H9 (cell line): ENCODE measurements around the gene PLA2R1. TPM values are rescaled to one million over a fixed set of nuclear protein-coding genes. Genes with fewer than 3 reads are reported as not detected.

Source experiments
- DNase-seq: peaks from one replicate; pipeline ENCODE4 v3.0.0-alpha.2; 2017
- H2AFZ ChIP-seq: one replicate; pipeline ENCODE4 v1.6.1; 2013; ENCODE audit warnings: mild to moderate bottlenecking, low read length, control low read depth, moderate library complexity
- H2AK5ac ChIP-seq: 2 replicates; pipeline ENCODE4 v1.6.1; 2013; ENCODE audit warnings: low read length, control low read depth, mixed read lengths; ENCODE audit not compliant: insufficient read length
- H2BK120ac ChIP-seq: one replicate; pipeline ENCODE4 v1.6.1; 2013; ENCODE audit warnings: low read depth, mild to moderate bottlenecking, low read length, control low read depth, inconsistent platforms; ENCODE audit not compliant: poor library complexity, severe bottlenecking
- H2BK12ac ChIP-seq: 2 replicates; pipeline ENCODE4 v1.6.1; 2013; ENCODE audit warnings: low read length, control low read depth, mixed read lengths, low read depth; ENCODE audit not compliant: insufficient read length
- H2BK15ac ChIP-seq: 2 replicates; pipeline ENCODE4 v1.6.1; 2013; ENCODE audit warnings: low read depth, low read length, control low read depth
- H2BK20ac ChIP-seq: one replicate; pipeline ENCODE4 v1.6.1; 2013; ENCODE audit warnings: low read depth, mild to moderate bottlenecking, low read length, control low read depth, inconsistent platforms; ENCODE audit not compliant: poor library complexity, severe bottlenecking
- H2BK5ac ChIP-seq: 2 replicates; pipeline ENCODE4 v1.6.1; 2013; ENCODE audit warnings: low read length, control low read depth, mixed read lengths; ENCODE audit not compliant: insufficient read length
- H3K14ac ChIP-seq: 2 replicates; pipeline ENCODE4 v1.6.1; 2013; ENCODE audit warnings: low read length, control low read depth; ENCODE audit not compliant: insufficient read depth
- H3K18ac ChIP-seq: 2 replicates; pipeline ENCODE4 v1.6.1; 2013; ENCODE audit warnings: low read depth, mild to moderate bottlenecking, mixed read lengths, low read length, control low read depth; ENCODE audit not compliant: insufficient read length
- H3K23ac ChIP-seq: 2 replicates; pipeline ENCODE4 v1.6.1; 2013; ENCODE audit warnings: low read length, control low read depth, mixed read lengths, low read depth; ENCODE audit not compliant: insufficient read length
- H3K23me2 ChIP-seq: 2 replicates; pipeline ENCODE4 v1.6.1; 2013; ENCODE audit warnings: low read depth, mild to moderate bottlenecking, mixed read lengths, low read length, control low read depth; ENCODE audit not compliant: insufficient read length, poor library complexity, severe bottlenecking
- H3K27ac ChIP-seq: 2 replicates; pipeline ENCODE4 v1.5.1; 2013; ENCODE audit warnings: low read length, control low read depth, mixed read lengths, low read depth; ENCODE audit not compliant: insufficient read length
- H3K27me3 ChIP-seq: 2 replicates; pipeline ENCODE4 v1.6.1; 2013; ENCODE audit warnings: low read length, control low read depth, inconsistent platforms; ENCODE audit not compliant: insufficient read depth
- H3K4ac ChIP-seq: 2 replicates; pipeline ENCODE4 v1.6.1; 2013; ENCODE audit warnings: low read depth, mild to moderate bottlenecking, control low read depth, inconsistent platforms, low read length, moderate library complexity
- H3K4me1 ChIP-seq: 2 replicates; pipeline ENCODE4 v1.6.1; 2013; ENCODE audit warnings: low read length, control low read depth, inconsistent platforms; ENCODE audit not compliant: insufficient read depth
- H3K4me2 ChIP-seq: 2 replicates; pipeline ENCODE4 v1.6.1; 2013; ENCODE audit warnings: low read length, control low read depth, mixed read lengths; ENCODE audit not compliant: insufficient read length, insufficient read depth
- H3K56ac ChIP-seq: 2 replicates; pipeline ENCODE4 v1.6.1; 2013; ENCODE audit warnings: low read depth, mild to moderate bottlenecking, mixed read lengths, low read length, control low read depth; ENCODE audit not compliant: insufficient read length
- H3K79me1 ChIP-seq: 2 replicates; pipeline ENCODE4 v1.6.1; 2013; ENCODE audit warnings: low read depth, mild to moderate bottlenecking, moderate library complexity, low read length, control low read depth, inconsistent platforms; ENCODE audit not compliant: insufficient read depth, poor library complexity, severe bottlenecking
- H3K79me2 ChIP-seq: 2 replicates; pipeline ENCODE4 v1.6.1; 2013; ENCODE audit warnings: low read length, control low read depth, inconsistent platforms; ENCODE audit not compliant: insufficient read depth
- H3K9ac ChIP-seq: 2 replicates; pipeline ENCODE4 v1.6.1; 2013; ENCODE audit warnings: low read length, control low read depth, mixed read lengths; ENCODE audit not compliant: insufficient read length; ENCODE audit errors: extremely low read depth
- H3K9me3 ChIP-seq: one replicate; pipeline ENCODE4 v1.6.1; 2013; ENCODE audit warnings: low read depth, low read length, inconsistent platforms; ENCODE audit not compliant: control insufficient read depth
- H3T11ph ChIP-seq: one replicate; pipeline ENCODE4 v1.6.1; 2013; ENCODE audit warnings: mild to moderate bottlenecking, low read length, control low read depth, inconsistent platforms
- H4K20me1 ChIP-seq: one replicate; pipeline ENCODE4 v1.6.1; 2013; ENCODE audit not compliant: control insufficient read depth, insufficient read length, insufficient read depth
- H4K5ac ChIP-seq: 2 replicates; pipeline ENCODE4 v1.6.1; 2013; ENCODE audit warnings: low read depth, mild to moderate bottlenecking, mixed read lengths, low read length, control low read depth; ENCODE audit not compliant: insufficient read length
- H4K8ac ChIP-seq: replicated peaks from 2 replicates; pipeline ENCODE4 v1.6.1; 2013; ENCODE audit warnings: low read length, control low read depth, mixed read lengths, low read depth; ENCODE audit not compliant: insufficient read length
- H4K91ac ChIP-seq: 2 replicates; pipeline ENCODE4 v1.6.1; 2013; ENCODE audit warnings: low read depth, mild to moderate bottlenecking, moderate library complexity, mixed read lengths, low read length, control low read depth; ENCODE audit not compliant: insufficient read length
- H3K27ac Mint-ChIP-seq, 3 experiments: 2 replicates in 2 of 3; 3 replicates in 1 of 3; pipeline ENCODE4 v1.8.0; 2020 to 2021; ENCODE audit warnings: mixed read lengths in 3 of 3, mild to moderate bottlenecking in 1 of 3, moderate library complexity in 1 of 3
- H3K27me3 Mint-ChIP-seq: 2 replicates; pipeline ENCODE4 v1.8.0; 2021; ENCODE audit warnings: low read depth, mild to moderate bottlenecking, moderate library complexity, mixed read lengths
- H3K36me3 Mint-ChIP-seq, 3 experiments: 2 replicates in 2 of 3; 3 replicates in 1 of 3; pipeline ENCODE4 v1.8.0; 2020 to 2021; ENCODE audit warnings: low read depth in 3 of 3, mixed read lengths in 3 of 3; ENCODE audit not compliant: insufficient read depth in 1 of 3
- H3K4me1 Mint-ChIP-seq, 2 experiments: 2 replicates each; pipeline ENCODE4 v1.8.0; 2020; ENCODE audit warnings: mixed read lengths in 2 of 2
- H3K4me3 Mint-ChIP-seq, 2 experiments: 2 replicates in 1 of 2; 3 replicates in 1 of 2; pipeline ENCODE4 v1.8.0; 2020 to 2021; ENCODE audit warnings: mild to moderate bottlenecking in 2 of 2, mixed read lengths in 2 of 2, moderate library complexity in 1 of 2
- H3K9me3 Mint-ChIP-seq, 2 experiments: 2 replicates in 1 of 2; 3 replicates in 1 of 2; pipeline ENCODE4 v1.8.0; 2020; ENCODE audit warnings: mild to moderate bottlenecking in 2 of 2, mixed read lengths in 2 of 2, moderate library complexity in 1 of 2
- WGBS: extraction: QIAGEN DNeasy Blood & Tissue Kit; methylation state at CpG from one replicate; pipeline ENCODE4 v1.1.7; 2013; ENCODE audit warnings: missing lambda C conversion rate, low lambda C conversion rate, mixed read lengths; ENCODE audit not compliant: insufficient read length; ENCODE audit errors: extremely low coverage; 5-methylcytosine and 5-hydroxymethylcytosine counted together
- total RNA-seq: library from RNA; stranded (reverse); gene quantifications from 2 replicates; pipeline ENCODE4 v1.2.1, GENCODE V29; 2021
- TF ChIP-seq, protein P1 (sequence below): fragments of 200-600 bp; sonication (generic); conservative IDR thresholded peaks from 3 replicates; pipeline ENCODE4 v1.8.0; 2021; ENCODE audit warnings: antibody characterized with exemption, mild to moderate bottlenecking

Gene PLA2R1
- total RNA-seq, 1 experiment from 2014 or later = 0.83 TPM

- H3K23me2 ChIP-seq = no peaks in the 10 kb centered on the region
- H2BK120ac ChIP-seq = no peak overlapping the region
- Mint-ChIP-seq H3K4me1 (peaks cover 0 to 3% of the 10 kb centered on the region in 2 experiments; a peak in 1 of 4 replicates), H3K36me3 (no peaks in the 10 kb centered on the region; a peak in 1 of 7 replicates), H3K27me3 (no peaks in the 10 kb centered on the region), H3K27ac (no peak overlapping the region), H3K4me3 (no peak overlapping the region), H3K9me3 (peaks cover 1 to 3% of the 10 kb centered on the region in 2 experiments; a peak in 1 of 5 replicates)
- no peaks in the 10 kb centered on the region for H3K79me1 ChIP-seq
- H4K91ac ChIP-seq = no peak overlapping the region
- DNase-seq = no peak
- no peaks in the 10 kb centered on the region for H3K79me2 ChIP-seq
- H2AK5ac ChIP-seq = no peak overlapping the region
- H3K4ac ChIP-seq = no peak overlapping the region
- no peaks in the 10 kb centered on the region for H3K27me3 ChIP-seq
- H3K4me1 ChIP-seq = no peaks in the 10 kb centered on the region; the same call in 1 of the 2 replicates
- no peak overlapping the region for H4K8ac ChIP-seq
- H3K9me3 ChIP-seq = no peaks in the 10 kb centered on the region
- H4K5ac ChIP-seq = no peak overlapping the region
- no peak overlapping the region for H3K9ac ChIP-seq
- no CpG with 5 or more reads among the region's 2 CpGs for WGBS
- H3K56ac ChIP-seq = no peak overlapping the region
- H2BK15ac ChIP-seq = no peak overlapping the region
- H4K20me1 ChIP-seq = no peaks in the 10 kb centered on the region
- no peak overlapping the region for H3K18ac ChIP-seq
- no peak overlapping the region for H3T11ph ChIP-seq
- no peak overlapping the region for H2BK20ac ChIP-seq
- no peak overlapping the region for H3K4me2 ChIP-seq
- no peak overlapping the region for H3K14ac ChIP-seq
- no peak overlapping the region for H3K27ac ChIP-seq
- H2BK5ac ChIP-seq = no peak overlapping the region
- H2BK12ac ChIP-seq = no peak overlapping the region
- H3K23ac ChIP-seq = no peak overlapping the region
- TF ChIP-seq, protein P1, sequence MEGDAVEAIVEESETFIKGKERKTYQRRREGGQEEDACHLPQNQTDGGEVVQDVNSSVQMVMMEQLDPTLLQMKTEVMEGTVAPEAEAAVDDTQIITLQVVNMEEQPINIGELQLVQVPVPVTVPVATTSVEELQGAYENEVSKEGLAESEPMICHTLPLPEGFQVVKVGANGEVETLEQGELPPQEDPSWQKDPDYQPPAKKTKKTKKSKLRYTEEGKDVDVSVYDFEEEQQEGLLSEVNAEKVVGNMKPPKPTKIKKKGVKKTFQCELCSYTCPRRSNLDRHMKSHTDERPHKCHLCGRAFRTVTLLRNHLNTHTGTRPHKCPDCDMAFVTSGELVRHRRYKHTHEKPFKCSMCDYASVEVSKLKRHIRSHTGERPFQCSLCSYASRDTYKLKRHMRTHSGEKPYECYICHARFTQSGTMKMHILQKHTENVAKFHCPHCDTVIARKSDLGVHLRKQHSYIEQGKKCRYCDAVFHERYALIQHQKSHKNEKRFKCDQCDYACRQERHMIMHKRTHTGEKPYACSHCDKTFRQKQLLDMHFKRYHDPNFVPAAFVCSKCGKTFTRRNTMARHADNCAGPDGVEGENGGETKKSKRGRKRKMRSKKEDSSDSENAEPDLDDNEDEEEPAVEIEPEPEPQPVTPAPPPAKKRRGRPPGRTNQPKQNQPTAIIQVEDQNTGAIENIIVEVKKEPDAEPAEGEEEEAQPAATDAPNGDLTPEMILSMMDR = no peak
- H2AFZ ChIP-seq = no peak overlapping the region
These were observed 55.9 kb downstream of the PLA2R1 start for GRCh38 chr2:160006475-160006874.
